Mesangial cell (primary cell): ENCODE results near the gene TCAIM. TPM values are rescaled to one million over a fixed set of nuclear protein-coding genes. Genes with fewer than 3 reads are reported as not detected.

ENCODE experiments used
- total RNA-seq: library from RNA; depleted of rRNA; stranded (reverse); fragments of >200 nt; gene quantifications from 2 replicates; pipeline ENCODE4 v1.2.3, GENCODE V29; 2015

TCAIM gene
- total RNA-seq, result 15.3 and 20.5 TPM in 2 replicates

GRCh38 chr3:44338010-44338827 lies at the start of gene TCAIM:
Gene TCAIM (plus strand): TSS chr3:44338766. CDS start chr3:44354783, 16,017 bp downstream.

Other genes with a start within 250 kb of the TCAIM start
- gene TOPAZ1, start 96.9 kb upstream of the TCAIM start, total RNA-seq, result not detected in 2 replicates
- gene ZNF445, start 138.9 kb downstream of the TCAIM start, total RNA-seq, result 3.6 and 7.5 TPM in 2 replicates
- gene ZKSCAN7, start 216.4 kb downstream of the TCAIM start, total RNA-seq, result 4.9 and 8.0 TPM in 2 replicates
- gene ZNF660, start 246.2 kb downstream of the TCAIM start, total RNA-seq, result 1.1 and 1.6 TPM in 2 replicates